Breast epithelium (tissue), 3 donors: ENCODE results near the gene TMED5.

Experiments used
- CTCF ChIP-seq, 3 donors: fragments of 450-650 bp; IDR thresholded peaks; one replicate each; pipeline ENCODE4 v1.5.1; 2016 to 2017; ENCODE audit warnings: antibody characterized with exemption in 3 of 3, mild to moderate bottlenecking in 3 of 3, moderate library complexity in 3 of 3
- POLR2A ChIP-seq: fragments of 450-650 bp; IDR thresholded peaks from one replicate; pipeline ENCODE4 v1.6.1; 2016; ENCODE audit warnings: antibody characterized with exemption, mild to moderate bottlenecking, moderate library complexity
- POLR2AphosphoS5 ChIP-seq, 3 donors: sonication (generic); formaldehyde crosslinking; IDR thresholded peaks; one replicate each; pipeline ENCODE4 v1.6.1; 2017; ENCODE audit warnings: antibody characterized with exemption in 3 of 3

DNA sequence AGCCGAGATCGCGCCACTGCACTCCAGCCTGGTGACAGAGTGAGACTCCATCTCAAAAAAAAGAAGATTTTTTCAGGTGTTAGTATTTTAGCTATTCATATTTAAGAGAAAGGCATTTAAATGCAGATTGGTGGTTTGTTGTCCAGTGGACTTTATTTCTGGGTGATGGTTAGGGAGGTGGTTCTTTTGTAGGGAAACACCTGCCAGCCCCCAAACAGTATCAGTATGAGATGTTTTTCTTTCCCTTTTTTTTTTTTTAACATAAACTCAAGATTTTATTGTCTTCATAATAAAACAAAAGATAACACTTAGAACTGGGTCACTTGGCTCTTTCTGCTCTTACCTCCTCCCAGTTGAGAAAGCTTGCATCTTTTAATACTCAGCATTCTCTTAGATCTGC lies 10.2 kb upstream of the TMED5 start:
- TF ChIP-seq POLR2AphosphoS5 (IDR thresholded peaks at IDR 0.05): no peak
- no peak for TF ChIP-seq CTCF (IDR thresholded peaks at IDR 0.05)
- TF ChIP-seq POLR2A: no peak
